PC-9 (cell line): ENCODE results near the gene PGS1. TPM values are rescaled to one million over a fixed set of nuclear protein-coding genes. Genes with fewer than 3 reads are reported as not detected.
A peak's percentile ranks its signal among the peaks of the same experiment; 100 is the strongest.

Source experiments
- BruUV-seq: library from RNA; stranded (reverse); fragments of 400-500 nt; replicated peaks from 2 replicates; lab custom pipeline; 2021; lab: Mats Ljungman, UMichigan
- CTCF ChIA-PET: fragments of 300-600 bp; sonication (Branson Sonifier 250); formaldehyde crosslinking; loops from one replicate; lab custom pipeline; 2022; ENCODE audit warnings: antibody characterized with exemption; lab: Charles Lee
- POLR2A ChIA-PET: fragments of 300-600 bp; sonication (Branson Sonifier 250); formaldehyde crosslinking; loops from one replicate; lab custom pipeline; 2022; ENCODE audit warnings: antibody characterized with exemption; ENCODE audit not compliant: unreplicated experiment; lab: Charles Lee
- DNase-seq, 2 experiments: peaks; one replicate each; pipeline versions ENCODE4 v3.0.0 to v3.0.0-alpha.2; 2015 to 2022; ENCODE audit warnings: mixed read lengths in 1 of 2
- H2AFZ ChIP-seq: fragments of 200-600 bp; sonication (generic); 2 replicates; pipeline ENCODE4 v1.8.1; 2017; ENCODE audit warnings: antibody characterized with exemption
- H3F3A ChIP-seq: fragments of 200-600 bp; sonication (generic); 2 replicates; pipeline ENCODE4 v1.8.1; 2017; ENCODE audit warnings: antibody characterized with exemption, mild to moderate bottlenecking, low read depth; ENCODE audit not compliant: insufficient read depth
- H3K27ac ChIP-seq: fragments of 200-600 bp; sonication (generic); 2 replicates; pipeline ENCODE4 v1.6.1; 2016; ENCODE audit warnings: mixed run types
- H3K27me3 ChIP-seq: fragments of 200-600 bp; sonication (generic); 2 replicates; pipeline ENCODE4 v1.6.1; 2016; ENCODE audit warnings: low read depth, mixed run types; ENCODE audit not compliant: insufficient read depth
- H3K36me3 ChIP-seq: fragments of 200-600 bp; sonication (generic); 2 replicates; pipeline ENCODE4 v1.6.1; 2016; ENCODE audit warnings: low read depth, mixed run types
- H3K4me1 ChIP-seq: fragments of 200-600 bp; sonication (generic); replicated peaks from 2 replicates; pipeline ENCODE4 v1.6.1; 2016; ENCODE audit warnings: mixed run types; ENCODE audit not compliant: insufficient read depth
- H3K4me2 ChIP-seq: fragments of 200-600 bp; sonication (generic); 2 replicates; pipeline ENCODE4 v1.6.1; 2017; ENCODE audit warnings: mixed run types
- H3K4me3 ChIP-seq: fragments of 200-600 bp; sonication (generic); 2 replicates; pipeline ENCODE4 v1.6.1; 2016; ENCODE audit warnings: mixed run types
- H3K79me2 ChIP-seq: fragments of 200-600 bp; sonication (generic); 2 replicates; pipeline ENCODE4 v1.6.1; 2017; ENCODE audit warnings: low read depth, mixed run types
- H3K9me2 ChIP-seq: fragments of 200-600 bp; sonication (generic); 2 replicates; pipeline ENCODE4 v1.8.1; 2017; ENCODE audit warnings: mild to moderate bottlenecking; ENCODE audit not compliant: insufficient read depth
- H3K9me3 ChIP-seq: fragments of 200-600 bp; sonication (generic); 2 replicates; pipeline ENCODE4 v1.8.1; 2016; ENCODE audit warnings: low read depth; ENCODE audit not compliant: insufficient read depth
- H4K20me1 ChIP-seq: fragments of 200-600 bp; sonication (generic); 2 replicates; pipeline ENCODE4 v1.8.1; 2017; ENCODE audit not compliant: insufficient read depth
- CTCF ChIP-seq: fragments of 200-600 bp; sonication (generic); conservative IDR thresholded peaks from 2 replicates; pipeline ENCODE4 v1.6.1; 2017; ENCODE audit warnings: mixed run types, antibody characterized with exemption, mild to moderate bottlenecking, moderate library complexity
- EZH2 ChIP-seq: fragments of 200-600 bp; sonication (generic); IDR thresholded peaks from 2 replicates; pipeline ENCODE4 v1.8.0; 2017; ENCODE audit warnings: antibody characterized with exemption, low read depth
- intact Hi-C: fragments of 100-400 bp; cut with micrococcal nuclease; formaldehyde crosslinking; loops from one replicate; pipeline ENCODE4 v1.10.0; 2022; ENCODE audit not compliant: unreplicated experiment
- total RNA-seq: library from RNA; stranded (reverse); gene quantifications from 2 replicates; pipeline ENCODE4 v1.2.3, GENCODE V29; 2021

Gene PGS1
- total RNA-seq, 1 experiment from 2014 or later, result 40.2 TPM

GRCh38 chr17:78392295-78392694 lies 13.8 kb downstream of the PGS1 start:
- Histone ChIP-seq H3K79me2 (peaks cover 63% of the 10 kb centered on the region), H3K4me3 (no peak overlapping the region), H3K9me3 (no peaks in the 10 kb centered on the region), H3K36me3 (no peaks in the 10 kb centered on the region), H3K27ac (peak overlapping the region; percentile 83; the same call in 1 of the 2 replicates), H3K9me2 (no peaks in the 10 kb centered on the region), H4K20me1 (peaks cover 13% of the 10 kb centered on the region; the same call in 1 of the 2 replicates), H3K27me3 (no peaks in the 10 kb centered on the region), H3K4me2 (peak overlapping the region; percentile 24), H2AFZ (no peak overlapping the region), H3F3A (peaks cover 16% of the 10 kb centered on the region), H3K4me1 (peaks cover 21% of the 10 kb centered on the region)
- no peak for TF ChIP-seq EZH2
- TF ChIP-seq CTCF, result no peak
- no TSS peak for BruUV-seq
- intact Hi-C loops, result no loop called here
- ChIA-PET POLR2A (interaction anchor here (0.6 to 0.7 kb wide), 5 partner anchors 31 to 615 kb away, joined by 3 to 9 read pairs (median 5); no protein-coding TSS in a partner anchor), CTCF (interaction anchor here (0.6 to 1.2 kb wide), 2 partner anchors 32 to 561 kb away, joined by 3 read pairs; no protein-coding TSS in a partner anchor)
- no peak for DNase-seq

- Histone ChIP-seq H3K27me3 (no peaks in the 10 kb centered on the region), H3K9me2 (no peaks in the 10 kb centered on the region), H3K36me3 (no peaks in the 10 kb centered on the region), H2AFZ (no peak overlapping the region), H3K4me1 (peaks cover 21% of the 10 kb centered on the region), H3K4me2 (no peak overlapping the region), H3K4me3 (no peak overlapping the region), H4K20me1 (peaks cover 13% of the 10 kb centered on the region; the same call in 1 of the 2 replicates), H3K27ac (no peak overlapping the region), H3K79me2 (peaks cover 50% of the 10 kb centered on the region), H3F3A (peaks cover 16% of the 10 kb centered on the region), H3K9me3 (no peaks in the 10 kb centered on the region)
- no peak for DNase-seq
- TF ChIP-seq EZH2 (no peak), CTCF (no peak)
- ChIA-PET CTCF (no interaction called here), POLR2A (no interaction called here)
- no TSS peak for BruUV-seq
- intact Hi-C loops, result no loop called here
Observed at GRCh38 chr17:78393575-78393974, 15.1 kb downstream of the PGS1 start.

GRCh38 chr17:78394209-78394608 lies 15.8 kb downstream of the PGS1 start:
- Histone ChIP-seq H3K36me3 (no peaks in the 10 kb centered on the region), H4K20me1 (peaks cover 13% of the 10 kb centered on the region; the same call in 1 of the 2 replicates), H3K79me2 (peaks cover 46% of the 10 kb centered on the region), H2AFZ (no peak overlapping the region), H3K4me3 (no peak overlapping the region), H3K9me2 (no peaks in the 10 kb centered on the region), H3K9me3 (no peaks in the 10 kb centered on the region), H3K27ac (no peak overlapping the region), H3K4me1 (peaks cover 21% of the 10 kb centered on the region), H3K4me2 (no peak overlapping the region), H3K27me3 (no peaks in the 10 kb centered on the region), H3F3A (peaks cover 16% of the 10 kb centered on the region)
- POLR2A ChIA-PET, result no interaction called here
- CTCF ChIA-PET, result no interaction called here
- TF ChIP-seq CTCF, result no peak
- TF ChIP-seq EZH2, result no peak
- intact Hi-C loops, result no loop called here
- no TSS peak for BruUV-seq
- no peak for DNase-seq
